IPS DF 4.7 (cell line): ENCODE results near the gene MARVELD2.

Experiments
- DNase-seq: peaks from one replicate; pipeline ENCODE4 v3.0.0-alpha.2; 2013; ENCODE audit warnings: low spot score; ENCODE audit errors: extremely low read depth

The MARVELD2 gene

DNA sequence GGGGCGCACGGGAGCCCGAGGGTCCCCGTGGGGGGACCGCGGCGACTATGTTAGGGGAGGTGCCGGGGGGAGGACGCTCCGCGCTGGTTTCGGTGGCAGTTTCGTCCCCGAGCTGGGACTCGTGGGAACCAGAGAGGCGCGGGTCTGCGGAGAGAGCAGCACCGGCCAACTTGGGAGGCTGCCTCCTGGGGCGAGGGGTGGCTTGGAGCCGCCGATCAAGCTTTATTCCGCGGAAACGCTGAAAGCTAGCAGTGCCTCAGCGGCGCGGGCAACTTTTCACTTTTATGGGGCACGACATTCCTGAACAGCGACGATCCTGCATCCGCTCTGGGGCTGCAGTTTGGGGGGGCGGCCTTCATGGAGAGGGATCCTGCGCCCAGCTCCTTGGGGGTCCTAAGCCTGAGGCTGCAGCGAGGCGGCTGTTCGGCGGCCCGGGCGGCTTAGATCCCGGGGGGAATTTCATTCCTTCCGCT, 78.0 kb downstream of the MARVELD2 start:
- no peak for DNase-seq

DNA sequence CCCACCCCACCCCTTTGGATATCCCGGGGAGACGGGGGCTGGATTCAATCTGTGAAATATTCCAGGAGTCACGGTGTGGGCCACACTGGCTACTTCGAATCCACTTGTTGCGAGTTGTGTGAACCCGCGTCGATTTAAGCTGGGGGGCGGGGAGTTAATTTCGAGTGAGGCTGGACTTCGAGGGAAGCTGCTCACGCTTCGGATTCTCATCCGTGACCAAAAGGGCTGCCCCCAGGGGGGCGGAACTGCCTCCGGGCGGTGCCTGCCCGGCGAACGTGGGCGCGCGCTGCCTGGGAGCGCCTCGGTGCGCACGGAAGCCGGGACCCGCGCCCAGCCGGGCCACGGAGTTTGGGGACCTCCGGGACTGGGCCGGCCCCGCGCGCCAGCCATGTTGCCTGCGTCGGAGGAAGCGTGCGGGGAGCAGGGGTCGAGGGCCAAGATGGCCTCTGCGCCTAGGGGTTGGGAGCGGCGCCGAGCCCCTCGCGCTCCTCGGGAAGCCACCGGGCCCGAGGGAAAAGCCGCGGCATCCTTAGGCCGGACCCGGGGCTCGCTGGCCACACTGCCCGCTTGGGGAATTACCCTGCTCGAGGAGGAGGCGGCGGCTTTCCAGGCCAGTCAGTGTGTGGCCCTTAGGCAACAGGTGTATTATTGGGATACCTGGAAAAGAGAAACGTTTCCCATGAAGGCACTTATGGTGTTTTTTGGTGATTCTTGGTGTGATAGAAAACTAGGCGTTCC, 78.6 kb downstream of the MARVELD2 start:
- no peak for DNase-seq
